GM12878 (cell line): Measurements from ENCODE around the gene MRPS23. TPM values are rescaled to one million over a fixed set of nuclear protein-coding genes. Genes with fewer than 3 reads are reported as not detected.

Experiments
- ATAC-seq: fragments of 200-7000 bp; cut with Tn5 transposase; 3 replicates; pipeline ENCODE4 v1.9.1; 2020; ENCODE audit warnings: mild to moderate bottlenecking, moderate library complexity
- Bru-seq: library from RNA; stranded (reverse); fragments of 400-500 nt; gene quantifications from one replicate; lab custom pipeline; 2021; lab: Mats Ljungman, UMichigan
- BruChase-seq, 2 experiments: library from RNA; stranded (reverse); fragments of 400-500 nt; gene quantifications; one replicate each; lab custom pipeline; 2021; lab: Mats Ljungman, UMichigan
- BruUV-seq: library from RNA; stranded (reverse); fragments of 400-500 nt; replicated peaks from 2 replicates; lab custom pipeline; 2021; lab: Mats Ljungman, UMichigan
- CTCF ChIA-PET: fragments of 300-600 bp; sonication (Branson Sonifier 250); formaldehyde crosslinking; extraction: SDS; loops from one replicate; lab custom pipeline; 2021; ENCODE audit warnings: inconsistent platforms; lab: Yijun Ruan, JAX
- POLR2A ChIA-PET: fragments of 350-600 bp; formaldehyde crosslinking; extraction: SDS; loops from one replicate; lab custom pipeline; 2021; ENCODE audit warnings: inconsistent platforms; lab: Charles Lee
- RAD21 ChIA-PET: fragments of 300-600 bp; sonication (Branson Sonifier 250); formaldehyde crosslinking; loops from one replicate; lab custom pipeline; 2023; ENCODE audit warnings: antibody characterized with exemption; ENCODE audit not compliant: unreplicated experiment; lab: Charles Lee
- SMC1A ChIA-PET: fragments of 300-600 bp; sonication (Branson Sonifier 250); formaldehyde crosslinking; loops from one replicate; lab custom pipeline; 2023; ENCODE audit not compliant: unreplicated experiment, uncharacterized antibody; lab: Charles Lee
- DNase-seq: peaks from one replicate; pipeline ENCODE4 v3.0.0-alpha.2; 2011; ENCODE audit warnings: low read depth, low spot score
- FAIRE-seq: peaks from 3 replicates; lab custom pipeline; 2011; peaks lifted over from hg19 to GRCh38; lab: Jason Lieb, UNC
- H2AFZ ChIP-seq: 2 replicates; pipeline ENCODE4 v1.6.0; 2011; ENCODE audit warnings: low read depth, low read length, control low read depth; ENCODE audit not compliant: control insufficient read depth
- H3K27ac ChIP-seq: 2 replicates; pipeline ENCODE4 v1.5.1; 2011; ENCODE audit warnings: control low read depth; ENCODE audit not compliant: control insufficient read depth, insufficient read depth
- H3K27me3 ChIP-seq, 2 experiments: replicated peaks in 1 of 2; 2 replicates each; pipeline versions ENCODE4 v1.6.0 to v1.6.1; 2011; ENCODE audit warnings: low read length in 1 of 2; ENCODE audit not compliant: control insufficient read depth in 2 of 2, insufficient read depth in 2 of 2
- H3K36me3 ChIP-seq, 2 experiments: 2 replicates each; pipeline ENCODE4 v1.5.1; 2011; ENCODE audit warnings: low read length in 1 of 2; ENCODE audit not compliant: control insufficient read depth in 2 of 2, insufficient read depth in 2 of 2
- H3K4me1 ChIP-seq: 2 replicates; pipeline ENCODE4 v1.6.1; 2011; ENCODE audit warnings: mild to moderate bottlenecking, low read length, moderate library complexity, mixed read lengths; ENCODE audit not compliant: control insufficient read depth, insufficient read depth
- H3K4me2 ChIP-seq: 2 replicates; pipeline ENCODE4 v1.6.0; 2011; ENCODE audit warnings: control low read depth; ENCODE audit not compliant: control insufficient read depth, insufficient read depth
- H3K4me3 ChIP-seq: fragments of 200-600 bp; sonication (generic); 2 replicates; pipeline ENCODE4 v1.5.1; 2016
- H3K79me2 ChIP-seq: 2 replicates; pipeline ENCODE4 v1.6.0; 2011; ENCODE audit warnings: low read length; ENCODE audit not compliant: control insufficient read depth, insufficient read depth
- H3K9ac ChIP-seq: 2 replicates; pipeline ENCODE4 v1.8.0; 2011; ENCODE audit warnings: low read length, control low read depth, mixed read lengths; ENCODE audit not compliant: control insufficient read depth, insufficient read depth
- H3K9me3 ChIP-seq: replicated peaks from 3 replicates; pipeline ENCODE4 v1.5.1; 2011; ENCODE audit warnings: mild to moderate bottlenecking, low read length; ENCODE audit not compliant: control insufficient read depth, insufficient read depth
- H4K20me1 ChIP-seq: 2 replicates; pipeline ENCODE4 v1.6.0; 2011; ENCODE audit not compliant: control insufficient read depth, insufficient read depth
- ATF3 ChIP-seq: IDR thresholded peaks from 2 replicates; pipeline ENCODE4 v1.6.1; 2011; ENCODE audit warnings: low read depth, mild to moderate bottlenecking, low read length, moderate library complexity, borderline replicate concordance; ENCODE audit errors: extremely low read depth
- BHLHE40 ChIP-seq, 2 experiments: fragments of 450-650 bp in 1 of 2; IDR thresholded peaks; 2 replicates each; pipeline ENCODE4 v1.6.1; 2011 to 2017; ENCODE audit warnings: low read depth in 2 of 2, borderline replicate concordance in 1 of 2, improper control_type of control experiment in 1 of 2, low read length in 1 of 2, mild to moderate bottlenecking in 1 of 2
- CREM ChIP-seq: IDR thresholded peaks from 2 replicates; pipeline ENCODE4 v1.6.1; 2014; ENCODE audit warnings: antibody characterized with exemption, low read depth
- IKZF2 ChIP-seq, 2 experiments: fragments of 450-650 bp; IDR thresholded peaks; 2 replicates each; pipeline ENCODE4 v1.6.1; 2017; ENCODE audit warnings: mild to moderate bottlenecking in 2 of 2, moderate library complexity in 2 of 2
- MEF2B ChIP-seq: fragments of 450-650 bp; IDR thresholded peaks from 2 replicates; pipeline ENCODE4 v1.6.1; 2018; ENCODE audit warnings: mild to moderate bottlenecking, moderate library complexity; ENCODE audit not compliant: partially characterized antibody, poor library complexity, severe bottlenecking
- MLLT1 ChIP-seq: fragments of 450-650 bp; IDR thresholded peaks from 2 replicates; pipeline ENCODE4 v1.6.1; 2016; ENCODE audit warnings: mild to moderate bottlenecking
- NRF1 ChIP-seq: conservative IDR thresholded peaks from 2 replicates; pipeline ENCODE4 v1.6.1; 2011; ENCODE audit warnings: mild to moderate bottlenecking, low read depth, low read length, improper control_type of control experiment
- POLR2A ChIP-seq: IDR thresholded peaks from 2 replicates; pipeline ENCODE4 v1.6.1; 2011; ENCODE audit warnings: low read depth, mild to moderate bottlenecking, low read length
- RAD21 ChIP-seq: IDR thresholded peaks from 2 replicates; pipeline ENCODE4 v1.6.1; 2011; ENCODE audit warnings: mild to moderate bottlenecking, low read depth, low read length, moderate library complexity; ENCODE audit not compliant: insufficient read depth
- RELA ChIP-seq: fragments of 450-650 bp; IDR thresholded peaks from 2 replicates; pipeline ENCODE4 v1.8.0; 2014; ENCODE audit warnings: borderline replicate concordance; ENCODE audit not compliant: partially characterized antibody
- RUNX3 ChIP-seq: IDR thresholded peaks from 2 replicates; pipeline ENCODE4 v1.6.1; 2012; ENCODE audit warnings: low read length, inconsistent platforms
- SMAD5 ChIP-seq: IDR thresholded peaks from 2 replicates; pipeline ENCODE4 v1.6.1; 2016; ENCODE audit warnings: antibody characterized with exemption, low read depth
- SMC3 ChIP-seq: IDR thresholded peaks from 2 replicates; pipeline ENCODE4 v1.6.1; 2011; ENCODE audit warnings: low read length, improper control_type of control experiment, borderline replicate concordance
- SP1 ChIP-seq: IDR thresholded peaks from one replicate; pipeline ENCODE4 v1.6.1; 2011; ENCODE audit warnings: low read depth, low read length
- SUZ12 ChIP-seq: fragments of 200-600 bp; sonication (generic); IDR thresholded peaks from one replicate; pipeline ENCODE4 v1.6.1; 2018; ENCODE audit warnings: antibody characterized with exemption, mild to moderate bottlenecking; ENCODE audit not compliant: unreplicated experiment
- TBL1XR1 ChIP-seq: IDR thresholded peaks from 2 replicates; pipeline ENCODE4 v1.6.1; 2012; ENCODE audit warnings: low read depth, low read length, improper control_type of control experiment
- ZNF622 ChIP-seq: fragments of 450-650 bp; IDR thresholded peaks from 2 replicates; pipeline ENCODE4 v1.6.1; 2017; ENCODE audit warnings: mild to moderate bottlenecking, inconsistent platforms
- WGBS: methylation state at CpG from one replicate; pipeline ENCODE4 v1.1.6; 2016; ENCODE audit warnings: low lambda C conversion rate; ENCODE audit not compliant: insufficient replicate concordance, insufficient coverage; ENCODE audit errors: missing lambda C conversion rate; 5-methylcytosine and 5-hydroxymethylcytosine counted together
- in situ Hi-C: fragments of 300-500 bp; cut with MboI; formaldehyde crosslinking; loops from 9 replicates; pipeline ENCODE4 v1.14.3; 2018; ENCODE audit warnings: mixed read lengths
- intact Hi-C: fragments of 100-400 bp; cut with micrococcal nuclease; formaldehyde crosslinking; loops from one replicate; pipeline ENCODE4 v1.14.2; 2022; ENCODE audit not compliant: unreplicated experiment
- long read RNA-seq, 2 experiments: library from polyadenylated mRNA; unstranded; transcript quantifications; one replicate each; pipeline ENCODE4 v2.0.0, GENCODE V29; 2019 to 2020
- polyA minus RNA-seq, 3 experiments: library from RNA; depleted of rRNA, polyadenylated mRNA; stranded (reverse); fragments of >200 nt; gene quantifications; 2 replicates each; pipeline ENCODE4 v1.2.3, GENCODE V29; 2011
- polyA plus RNA-seq, 11 experiments: library from polyadenylated mRNA; depleted of rRNA in 4 of 11; unstranded in 6 of 11; stranded (reverse) in 5 of 11; fragments of >200 nt; fragmentation: Nextera tagmentation in 4 of 11; fragmentation: Illumina TruSeq in 1 of 11; extraction: Ambion mirVana in 4 of 11; extraction: Trizol in 1 of 11; gene quantifications; 1 replicate in 1 of 11; 2 replicates in 10 of 11; pipeline versions ENCODE4 v1.2.1 to v1.2.3, GENCODE V29; 2011 to 2016; ENCODE audit warnings: inconsistent platforms in 2 of 11, missing spikeins in 2 of 11, low read depth in 1 of 11
- total RNA-seq, 4 experiments: library from RNA; depleted of rRNA in 3 of 4; stranded (reverse); fragments of >200 nt in 3 of 4; fragmentation: Illumina TruSeq in 1 of 4; extraction: Trizol in 1 of 4; gene quantifications; 2 replicates each; pipeline versions ENCODE4 v1.2.1 to v1.2.3, GENCODE V29; 2013 to 2021

The MRPS23 gene
- total RNA-seq (2013; cell fraction: nucleolus; rRNA removed), result 29.8 and 30.2 TPM in 2 replicates
- total RNA-seq (2014; rRNA removed), result 52.0 and 65.3 TPM in 2 replicates
- total RNA-seq (2014; rRNA removed; fragmentation: Illumina TruSeq; extraction: Trizol), result 74.9 and 87.0 TPM in 2 replicates
- 69.0 and 76.8 TPM in 2 replicates for total RNA-seq (2021)
- polyA plus RNA-seq (2011; ENCODE audit: low read depth), result 41.5 TPM
- polyA plus RNA-seq (2011; rRNA removed), result 76.8 and 84.7 TPM in 2 replicates
- polyA plus RNA-seq (2011; cell fraction: cytosol; rRNA removed), result 40.3 and 58.5 TPM in 2 replicates
- polyA plus RNA-seq (2011; cell fraction: nucleus; rRNA removed), result 32.9 and 47.2 TPM in 2 replicates
- 41.4 and 49.7 TPM in 2 replicates for polyA plus RNA-seq (2012)
- polyA plus RNA-seq (2014; fragmentation: Illumina TruSeq; extraction: Trizol), result 51.8 and 75.0 TPM in 2 replicates
- 100 to 1,000 TPM; 186 to 237 TPM for polyA plus RNA-seq (2014; fragmentation: Nextera tagmentation; extraction: Ambion mirVana)
- 88.9 and 95.3 TPM in 2 replicates for polyA plus RNA-seq (2014; rRNA removed)
- polyA plus RNA-seq (2016; fragmentation: Nextera tagmentation; extraction: Ambion mirVana), result 100 to 1,000 TPM; 116 to 120 TPM
- polyA minus RNA-seq (2011; rRNA and poly(A)+ RNA removed), result 18.6 and 25.4 TPM in 2 replicates
- polyA minus RNA-seq (2011; cell fraction: cytosol; rRNA and poly(A)+ RNA removed), result 5.7 and 8.6 TPM in 2 replicates
- polyA minus RNA-seq (2011; cell fraction: nucleus; rRNA and poly(A)+ RNA removed), result 13.5 and 23.5 TPM in 2 replicates
- percentile 75 among the genes with signal in this experiment for Bru-seq, nascent RNA
- BruChase-seq, experiment 1, labeled RNA remaining after a 6-hour chase, result percentile 81 among the genes with signal in this experiment
- BruChase-seq, experiment 2, labeled RNA remaining after a 2-hour chase, result percentile 80 among the genes with signal in this experiment
- long read RNA-seq, experiment 1, full-length matches to known transcripts, result 77 of 84 reads
- long read RNA-seq, experiment 1, partial matches to known transcripts, result 2 of 84 reads
- long read RNA-seq, experiment 1, other reads (novel, unspliced or antisense), result 5 of 84 reads
- long read RNA-seq, experiment 2, full-length matches to known transcripts, result 420 of 446 reads
- long read RNA-seq, experiment 2, partial matches to known transcripts, result 7 of 446 reads
- long read RNA-seq, experiment 2, other reads (novel, unspliced or antisense), result 19 of 446 reads

GRCh38 chr17:57849874-57850754, at the start of gene MRPS23:
MRPS23 (minus strand) TSS chr17:57850044; CDS start chr17:57850010, 34 bp downstream.
- FAIRE-seq (peak; percentile 95), DNase-seq (peak; percentile 92), ATAC-seq (peak; percentile 97)
- Histone ChIP-seq H3K9ac (peak within 1 kb of the TSS; percentile 87), H3K27me3 (no peaks in the 10 kb centered on the region), H3K4me1 (peaks cover 8% of the 10 kb centered on the region), H4K20me1 (no peaks in the 10 kb centered on the region), H3K27ac (peak within 1 kb of the TSS; percentile 74), H2AFZ (peak within 1 kb of the TSS; percentile 90), H3K4me3 (peak within 1 kb of the TSS; percentile 96), H3K36me3 (peaks cover 0 to 6% of the 10 kb centered on the region in 2 experiments; a peak in 2 of 4 replicates), H3K9me3 (no peaks in the 10 kb centered on the region), H3K4me2 (peak within 1 kb of the TSS; percentile 98), H3K79me2 (peaks cover 20% of the 10 kb centered on the region)
- BruUV-seq, result TSS peak; percentile 98
- ChIA-PET RAD21 (interaction anchor here (0.6 to 2.4 kb wide), 9 partner anchors 11 to 157 kb away, joined by 3 to 12 read pairs (median 3); partner anchors contain the start of gene SRSF1), CTCF (interaction anchor here (1.0 to 18.2 kb wide), 10 partner anchors 10 to 607 kb away, joined by 3 to 708 read pairs (median 4); partner anchors contain the start of gene SRSF1), POLR2A (interaction anchor here (0.6 to 2.0 kb wide), 5 partner anchors 17 to 1725 kb away, joined by 3 to 18 read pairs (median 5); partner anchors contain the start of gene SRSF1), SMC1A (interaction anchor here (0.9 to 4.2 kb wide), 9 partner anchors 10 to 157 kb away, joined by 3 to 33 read pairs (median 6); partner anchors contain the start of gene SRSF1)
- in situ Hi-C loops (loop anchor here (5.0 kb wide), 2 partner anchors 147 to 267 kb away; no protein-coding TSS in a partner anchor), intact Hi-C loops (loop anchor here (1.0 to 10.0 kb wide), 3 partner anchors 52 to 322 kb away; partner anchors contain the start of gene DYNLL2)
- under 1% methylated on average over 57 of the region's 57 CpGs for WGBS
- TF ChIP-seq POLR2A (peak; percentile 95), SUZ12 (no peak), RUNX3 (peak; percentile 96), CREM (peak; percentile 82; the same call in 1 of the 2 replicates), IKZF2 (IDR thresholded peaks at IDR 0.05) (no peak), MEF2B (peak; percentile 56), SMC3 (no peak), BHLHE40 (IDR thresholded peaks at IDR 0.05; ENCODE audit: borderline replicate concordance in 1 of 2, low read depth in 2 of 2, low read length in 1 of 2) (peak; percentile 91 to 95), MLLT1 (peak; percentile 100), NRF1 (0 out of 2 replicates have a peak, but pooled peaks have one; percentile 18), ATF3 (no peak), SMAD5 (peak; percentile 55), RELA (peak; percentile 97), ZNF622 (no peak), TBL1XR1 (peak; percentile 86), RAD21 (no peak), SP1 (peak; percentile 87)
